Myometrial cell (primary cell): ENCODE data around the gene KRTAP19-7. TPM values are rescaled to one million over a fixed set of nuclear protein-coding genes. Genes with fewer than 3 reads are reported as not detected.

ENCODE experiments used
- total RNA-seq: library from RNA; depleted of rRNA; stranded (reverse); fragments of >200 nt; gene quantifications from 2 replicates; pipeline ENCODE4 v1.2.3, GENCODE V29; 2015

KRTAP19-7 gene, protein sequence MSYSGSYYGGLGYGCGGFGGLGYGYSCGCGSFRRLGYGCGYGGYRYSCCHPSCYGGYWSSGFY
- not detected in 2 replicates for total RNA-seq

DNA sequence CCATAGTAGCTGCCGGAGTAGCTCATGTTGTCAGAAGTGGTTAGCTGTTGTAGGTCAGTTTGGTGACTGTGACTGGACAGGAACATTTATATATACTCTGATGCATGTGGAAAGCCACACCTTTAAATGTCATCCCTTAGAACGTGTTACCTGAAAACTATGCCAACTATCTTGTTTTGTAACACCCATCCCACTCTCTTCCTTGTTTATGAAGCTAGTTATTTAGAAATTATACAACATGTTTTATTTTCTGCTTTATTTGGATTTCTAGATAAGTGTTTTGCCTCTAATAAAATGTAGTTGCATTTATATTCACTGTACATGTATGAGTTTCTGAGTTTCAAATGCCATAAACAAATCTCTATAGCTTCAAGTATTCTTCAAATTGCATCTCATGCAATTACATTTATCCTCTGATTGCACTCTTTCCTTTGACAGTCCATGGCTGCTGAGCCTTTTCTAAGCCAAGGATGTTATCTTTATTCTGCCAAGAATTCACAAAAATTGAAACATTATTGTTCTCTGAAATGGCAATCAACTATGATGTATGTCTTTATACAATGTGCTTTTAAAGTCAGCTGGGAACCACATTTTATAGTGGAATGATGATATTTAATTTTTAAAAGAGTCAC, at the start of gene KRTAP19-7:
Gene KRTAP19-7, minus strand, starts transcription at position 51 of the 632 bp plus-strand sequence. Its CDS starts 25 bp downstream, at position 26.

DNA sequence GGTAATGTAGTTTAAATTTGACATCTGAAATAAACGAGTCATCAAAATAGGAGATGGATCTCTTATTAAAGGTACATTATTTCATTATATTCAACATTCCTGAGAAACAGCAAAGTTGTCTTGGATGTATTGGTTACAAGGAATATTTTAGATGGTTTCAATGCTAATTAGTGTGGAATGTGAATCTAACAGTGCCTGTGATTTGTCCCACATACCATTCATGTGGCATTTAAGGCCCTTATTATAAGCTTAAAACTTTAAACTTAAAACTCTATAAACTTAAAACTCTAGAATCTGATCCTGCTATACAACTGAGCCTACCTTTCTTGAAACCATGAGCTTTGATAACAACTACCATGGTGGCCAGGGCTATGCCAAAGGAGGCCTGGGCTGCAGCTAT, 39.7 kb upstream of the KRTAP19-7 start, which contains the start of gene KRTAP22-1:
Gene KRTAP22-1, plus strand, starts transcription at position 301 of the 400 bp plus-strand sequence.

DNA sequence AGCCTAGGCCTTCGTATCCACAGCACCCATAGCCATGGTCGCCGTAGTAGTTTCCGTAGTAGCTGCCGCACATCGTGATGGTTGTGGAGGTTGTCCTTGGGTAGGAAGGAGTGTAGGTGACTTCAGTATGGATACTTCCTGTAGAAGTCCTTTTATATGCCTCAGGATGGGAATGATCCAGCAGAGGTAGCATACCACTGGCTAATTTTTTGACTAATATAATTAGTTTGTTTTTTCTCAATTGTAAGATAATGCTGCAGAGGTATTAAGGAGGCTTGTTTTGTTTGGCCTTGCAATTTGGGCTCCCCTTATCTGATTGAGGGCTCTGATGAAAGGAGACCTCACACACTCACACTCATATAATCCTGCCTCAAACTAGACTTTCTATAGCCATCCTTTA, 37.7 kb upstream of the KRTAP19-7 start, which contains the start of gene KRTAP6-2:
Gene KRTAP6-2, minus strand, starts transcription at position 101 of the 400 bp plus-strand sequence. Its CDS starts 28 bp downstream, at position 73.

DNA sequence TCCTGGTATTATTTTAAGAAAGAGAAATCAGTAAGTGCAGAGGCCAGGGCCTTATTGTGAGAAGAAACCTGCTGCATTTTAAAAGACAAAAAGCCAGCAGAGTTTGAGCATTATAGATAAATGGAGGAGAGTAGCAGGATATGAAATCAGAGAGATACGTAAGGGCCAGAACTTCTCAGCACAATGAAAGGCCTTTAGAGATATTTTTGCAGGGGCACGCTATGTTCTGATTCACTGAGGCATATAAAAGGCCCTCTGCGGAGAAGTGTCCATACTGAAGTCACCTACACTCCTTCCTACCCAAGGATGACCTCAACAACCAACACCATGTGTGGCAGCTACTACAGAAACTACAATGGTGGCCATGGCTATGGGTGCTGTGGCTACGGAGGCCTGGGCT, 31.0 kb upstream of the KRTAP19-7 start, which contains the start of gene KRTAP6-3:
Gene KRTAP6-3, plus strand, starts transcription at position 301 of the 400 bp plus-strand sequence. Its CDS starts 6 bp downstream, at position 307.

DNA sequence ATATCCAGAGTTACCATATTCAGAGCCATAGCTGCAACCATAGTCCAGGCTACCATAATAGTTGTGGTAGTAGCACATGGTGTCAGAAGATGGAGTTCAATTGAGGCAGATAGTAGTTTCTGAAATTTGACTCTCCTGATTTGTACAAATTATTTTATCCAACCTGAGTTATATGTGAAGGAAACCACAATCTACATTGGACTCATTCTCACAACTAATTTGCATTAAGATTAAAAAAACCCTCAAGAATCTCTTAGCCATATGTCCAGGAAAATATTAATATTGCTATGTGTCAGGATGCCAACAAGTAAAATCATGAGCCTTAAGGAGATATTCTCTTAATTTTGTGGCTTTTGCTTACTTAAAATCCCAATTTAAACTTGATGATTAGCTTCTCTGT, 29.2 kb upstream of the KRTAP19-7 start, which contains the start of gene KRTAP22-2:
Gene KRTAP22-2, minus strand, starts transcription at position 101 of the 400 bp plus-strand sequence.

DNA sequence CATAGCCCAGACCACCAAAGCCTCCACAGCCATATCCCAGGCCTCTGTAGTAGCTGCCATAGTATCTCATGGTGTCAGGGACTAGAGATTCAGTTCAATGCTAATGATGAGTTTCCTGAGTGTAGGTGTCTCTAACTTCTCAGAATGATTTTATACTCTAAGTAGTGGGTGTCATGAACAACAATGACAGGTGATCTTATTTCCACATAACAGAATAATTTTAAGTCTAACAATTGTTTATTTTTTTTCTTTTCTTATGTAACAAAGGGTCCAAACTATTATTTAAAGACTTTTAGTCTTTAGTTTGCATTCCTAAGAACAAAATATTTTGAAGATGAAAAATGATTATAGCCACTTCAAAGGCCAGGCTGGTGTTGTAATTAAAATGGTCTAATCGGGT, 19.4 kb downstream of the KRTAP19-7 start, which contains the start of gene KRTAP19-6:
Gene KRTAP19-6, minus strand, starts transcription at position 101 of the 400 bp plus-strand sequence. Its CDS starts 31 bp downstream, at position 70.

Other genes with a start within 250 kb of the KRTAP19-7 start
- gene KRTAP26-1, start 241.0 kb downstream of the KRTAP19-7 start, total RNA-seq: not detected in 2 replicates
- not detected in 2 replicates for gene KRTAP27-1, start 223.6 kb downstream of the KRTAP19-7 start, total RNA-seq
- not detected in 2 replicates for gene KRTAP23-1, start 212.7 kb downstream of the KRTAP19-7 start, total RNA-seq
- gene KRTAP13-2, start 189.0 kb downstream of the KRTAP19-7 start, total RNA-seq: not detected in 2 replicates
- gene KRTAP13-1, start 165.3 kb downstream of the KRTAP19-7 start, total RNA-seq: not detected in 2 replicates
- not detected in 2 replicates for gene KRTAP13-3, start 135.4 kb downstream of the KRTAP19-7 start, total RNA-seq
- not detected in 2 replicates for gene KRTAP13-4, start 131.1 kb downstream of the KRTAP19-7 start, total RNA-seq
- not detected in 2 replicates for gene KRTAP15-1, start 121.0 kb downstream of the KRTAP19-7 start, total RNA-seq
- gene KRTAP19-1, start 80.9 kb downstream of the KRTAP19-7 start, total RNA-seq: not detected in 2 replicates
- gene KRTAP19-2, start 73.9 kb downstream of the KRTAP19-7 start, total RNA-seq: not detected in 2 replicates
- gene KRTAP19-3, start 69.3 kb downstream of the KRTAP19-7 start, total RNA-seq: not detected in 2 replicates
- not detected in 2 replicates for gene KRTAP19-4, start 64.1 kb downstream of the KRTAP19-7 start, total RNA-seq
- not detected in 2 replicates for gene KRTAP19-5, start 59.2 kb downstream of the KRTAP19-7 start, total RNA-seq
- not detected in 2 replicates for gene KRTAP19-6, start 19.4 kb downstream of the KRTAP19-7 start, total RNA-seq
- gene KRTAP22-2, start 29.1 kb upstream of the KRTAP19-7 start, total RNA-seq: not detected in 2 replicates
- gene KRTAP6-3, start 31.1 kb upstream of the KRTAP19-7 start, total RNA-seq: not detected in 2 replicates
- not detected in 2 replicates for gene KRTAP6-2, start 37.6 kb upstream of the KRTAP19-7 start, total RNA-seq
- gene KRTAP22-1, start 39.8 kb upstream of the KRTAP19-7 start, total RNA-seq: not detected in 2 replicates
- not detected in 2 replicates for gene KRTAP6-1, start 52.6 kb upstream of the KRTAP19-7 start, total RNA-seq
- gene KRTAP20-1, start 55.1 kb upstream of the KRTAP19-7 start, total RNA-seq: not detected in 2 replicates
- not detected in 2 replicates for gene KRTAP20-4, start 59.3 kb upstream of the KRTAP19-7 start, total RNA-seq
- not detected in 2 replicates for gene KRTAP20-2, start 73.9 kb upstream of the KRTAP19-7 start, total RNA-seq
- gene KRTAP20-3, start 81.5 kb upstream of the KRTAP19-7 start, total RNA-seq: not detected in 2 replicates
- gene KRTAP21-3, start 157.5 kb upstream of the KRTAP19-7 start, total RNA-seq: not detected in 2 replicates
- not detected in 2 replicates for gene KRTAP21-2, start 185.9 kb upstream of the KRTAP19-7 start, total RNA-seq
- not detected in 2 replicates for gene KRTAP21-1, start 194.1 kb upstream of the KRTAP19-7 start, total RNA-seq